NB4 (cell line): ENCODE data around the gene PIEZO2.

Experiments used
- CTCF ChIP-seq: IDR thresholded peaks from one replicate; pipeline ENCODE4 v1.5.1; 2012; ENCODE audit warnings: low read depth, low read length
- MYC ChIP-seq: IDR thresholded peaks from 2 replicates; pipeline ENCODE4 v1.6.1; 2011; ENCODE audit warnings: low read depth, low read length
- POLR2A ChIP-seq: IDR thresholded peaks from 2 replicates; pipeline ENCODE4 v1.6.1; 2011; ENCODE audit warnings: mild to moderate bottlenecking; ENCODE audit not compliant: insufficient read length; ENCODE audit errors: extremely low read depth

- TF ChIP-seq CTCF (no peak), POLR2A (no peak), MYC (no peak)
These were observed 379.1 kb downstream of the PIEZO2 start for GRCh38 chr18:10770264-10770663.
